GM18870 (cell line): ENCODE results near the gene ANXA10.
"Not testable (repeated sequence)": the region's sequence is repeated elsewhere in the genome, so short reads cannot be mapped to it uniquely, and the experiment has no call there.

Source experiments
- ATAC-seq: cut with Tn5 transposase; IDR thresholded peaks from one replicate; pipeline ENCODE4 v1.9.1; 2021; ENCODE audit warnings: moderate library complexity; ENCODE audit not compliant: unreplicated experiment

The ANXA10 gene

DNA sequence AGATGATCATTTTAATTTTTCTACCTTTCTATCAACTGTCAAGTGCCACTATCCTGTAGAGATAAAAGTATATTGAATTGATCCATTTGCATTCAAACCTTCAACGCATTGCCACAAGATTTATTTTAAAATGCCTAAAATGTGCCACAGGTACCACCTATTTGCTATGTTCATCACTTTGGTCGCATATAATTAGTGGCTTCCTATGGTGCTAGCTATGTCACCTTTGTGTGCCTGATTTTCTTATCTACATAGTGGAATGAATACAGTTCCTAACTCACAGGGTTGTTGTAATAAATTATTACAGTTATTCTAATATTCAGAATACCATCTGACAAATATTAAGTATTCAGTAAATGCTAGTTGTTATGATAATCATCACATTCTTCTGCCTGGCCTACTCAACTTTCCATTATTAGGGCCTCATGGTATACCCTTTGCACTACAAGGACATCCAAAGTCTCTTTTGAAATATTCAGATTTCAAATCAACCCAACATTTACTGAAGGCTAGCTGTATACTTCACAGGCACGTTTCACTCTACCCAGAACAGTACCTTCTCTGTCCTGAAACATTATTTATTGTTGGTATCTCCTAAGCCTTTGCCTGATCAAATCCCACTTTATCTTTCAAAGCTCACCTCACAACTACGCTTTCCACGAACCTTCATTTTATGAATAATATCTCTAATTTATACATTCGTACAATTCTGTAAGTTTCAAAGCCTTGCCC lies 62.4 kb downstream of the ANXA10 start:
- ATAC-seq, result no peak

DNA sequence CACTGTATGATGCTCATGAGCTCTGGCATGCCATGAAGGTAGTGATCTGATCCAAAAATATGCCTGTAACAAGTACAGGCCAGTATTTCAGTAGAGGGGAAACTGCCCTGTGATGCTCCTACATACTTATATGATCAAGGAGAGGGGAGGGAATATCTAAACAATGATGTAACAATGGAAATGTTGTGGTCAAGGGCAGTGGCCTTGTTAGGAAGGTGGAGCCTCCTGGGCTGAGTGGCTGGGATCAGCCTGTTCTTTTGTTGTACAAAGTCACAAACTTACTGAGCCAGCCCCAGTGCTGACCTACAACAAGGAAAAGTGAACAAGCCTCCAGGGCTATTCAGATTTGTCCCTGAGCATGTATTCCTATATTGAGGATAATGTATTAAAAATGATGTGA lies 70.3 kb downstream of the ANXA10 start:
- no peak for ATAC-seq

DNA sequence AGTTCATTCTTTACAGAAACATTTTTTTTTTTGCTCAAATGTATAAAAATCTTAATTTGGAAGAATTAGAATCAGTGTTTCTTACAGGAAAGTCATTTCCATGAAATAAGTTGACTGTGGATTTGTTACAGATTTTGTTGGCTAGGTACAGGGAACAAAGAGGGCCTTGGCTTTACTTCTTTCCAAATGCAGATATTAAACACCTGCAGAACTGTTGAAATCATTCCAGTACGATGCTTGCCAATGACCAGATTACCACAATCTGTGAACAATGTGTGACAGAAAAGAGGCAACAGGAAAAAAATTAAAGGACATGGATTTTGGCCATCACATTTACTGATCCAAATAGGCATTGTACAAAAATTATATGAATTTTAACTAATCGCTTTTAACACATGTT lies 70.8 kb downstream of the ANXA10 start:
- ATAC-seq, result no peak

DNA sequence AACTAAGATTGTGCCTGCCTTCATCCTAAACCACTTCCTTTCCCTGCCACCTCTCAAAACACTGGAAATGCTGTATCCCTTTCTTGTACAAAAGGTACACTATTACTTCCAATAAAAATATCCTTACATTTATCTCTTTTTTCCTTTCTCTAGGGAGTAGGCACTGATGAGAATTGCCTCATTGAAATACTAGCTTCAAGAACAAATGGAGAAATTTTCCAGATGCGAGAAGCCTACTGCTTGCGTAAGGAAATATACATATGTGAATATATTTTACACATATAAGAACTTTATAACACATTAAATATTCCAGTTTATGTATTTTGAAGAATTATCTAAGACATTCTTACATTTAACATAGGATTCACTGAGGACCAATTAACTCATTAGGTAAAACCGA lies 71.7 kb downstream of the ANXA10 start:
- no peak for ATAC-seq

DNA sequence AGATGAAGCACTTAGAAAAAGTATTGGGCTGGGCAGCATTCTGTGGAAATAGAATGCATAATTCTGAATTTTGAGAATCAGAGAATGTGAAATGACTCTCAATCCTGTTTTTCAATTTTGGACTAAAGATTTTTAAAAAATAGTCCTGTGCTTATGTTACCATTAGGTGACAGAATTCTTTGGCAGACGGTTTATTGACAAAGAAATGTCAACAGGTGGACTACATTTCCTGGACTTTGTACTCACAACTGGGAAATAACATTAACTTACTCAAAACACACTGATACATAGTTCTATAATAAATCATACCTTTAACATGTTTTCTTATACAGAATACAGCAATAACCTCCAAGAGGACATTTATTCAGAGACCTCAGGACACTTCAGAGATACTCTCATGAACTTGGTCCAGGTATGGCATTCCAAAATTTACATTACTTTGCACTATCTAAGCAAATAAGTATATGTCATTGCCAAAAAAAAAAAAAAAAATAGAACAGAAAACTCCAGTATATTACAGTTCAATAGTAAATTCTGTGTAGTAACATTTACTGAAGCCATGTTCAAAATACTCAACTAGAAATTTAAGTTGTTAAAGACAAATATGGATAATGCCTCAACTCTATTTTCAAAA lies 72.7 kb downstream of the ANXA10 start:
- no peak for ATAC-seq

DNA sequence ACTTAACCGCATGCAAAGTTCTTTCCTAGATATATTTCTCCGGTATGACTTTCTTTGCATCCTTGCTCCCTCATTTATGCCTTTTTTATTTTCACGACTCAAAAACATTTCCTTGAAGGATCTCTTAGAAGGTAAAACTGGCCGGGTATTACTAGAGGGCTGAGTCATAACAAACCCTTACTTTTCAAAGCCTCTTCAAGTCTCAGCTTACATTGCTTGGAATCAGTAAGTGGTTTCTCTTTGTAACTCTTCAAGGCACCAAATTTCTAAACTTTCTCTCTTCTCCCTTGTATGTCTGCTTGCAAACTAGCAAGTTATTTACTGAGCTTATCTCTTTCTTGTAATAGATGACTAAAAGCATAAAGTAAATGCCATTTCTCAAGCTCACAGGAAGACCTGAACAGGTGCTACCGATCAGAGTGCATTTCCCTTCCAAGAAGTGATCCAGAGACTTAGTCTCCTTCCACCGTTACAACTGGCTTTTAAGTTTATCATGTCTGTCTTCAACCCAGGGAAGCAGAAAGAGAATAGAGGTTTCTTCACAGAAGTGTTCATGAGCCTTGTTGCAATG lies 75.5 kb downstream of the ANXA10 start:
- peak; percentile 87 for ATAC-seq

DNA sequence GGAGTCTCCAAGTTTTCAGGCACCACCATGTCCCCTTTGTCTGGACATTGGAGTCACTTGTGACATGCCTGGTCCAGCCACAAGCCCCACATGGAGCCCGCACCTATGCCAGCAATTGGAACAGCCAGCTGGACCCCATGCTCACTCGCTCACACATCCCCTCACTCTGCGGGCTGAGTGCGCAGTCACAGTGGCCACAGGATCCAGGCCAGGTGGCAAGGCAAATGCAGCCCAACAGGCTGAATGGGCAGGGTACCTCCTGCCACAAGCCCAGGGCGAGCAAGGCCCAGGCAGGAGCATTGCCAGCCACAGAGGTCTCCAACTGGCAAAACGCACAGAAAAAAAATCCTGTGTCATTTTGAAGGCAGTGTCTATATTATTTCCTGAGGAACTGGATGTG lies 82.0 kb downstream of the ANXA10 start:
- ATAC-seq, result no peak

DNA sequence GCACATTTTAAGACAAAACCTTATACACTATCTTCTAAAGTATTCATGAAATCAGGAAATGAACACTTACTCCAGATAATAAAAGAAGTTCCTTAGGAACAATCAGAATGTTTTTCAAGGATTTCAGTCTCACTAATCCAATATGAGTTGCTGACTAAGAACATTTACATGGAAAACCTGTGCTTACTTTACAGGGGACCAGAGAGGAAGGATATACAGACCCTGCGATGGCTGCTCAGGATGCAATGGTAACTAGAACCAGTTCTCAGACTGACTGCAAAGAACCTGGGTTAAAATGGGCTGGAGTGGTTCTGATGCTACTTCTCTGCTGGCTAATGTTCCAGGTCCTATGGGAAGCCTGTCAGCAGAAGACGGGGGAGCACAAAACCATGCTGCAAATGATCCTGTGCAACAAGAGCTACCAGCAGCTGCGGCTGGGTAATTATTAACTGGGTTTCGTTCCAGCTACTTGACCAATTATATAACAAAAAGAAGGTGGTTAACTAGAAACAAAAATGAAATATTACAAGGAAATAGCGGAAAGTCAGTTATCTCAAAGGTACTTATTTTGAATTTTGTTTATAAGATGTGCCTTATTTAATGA lies 85.3 kb downstream of the ANXA10 start:
- no peak for ATAC-seq

DNA sequence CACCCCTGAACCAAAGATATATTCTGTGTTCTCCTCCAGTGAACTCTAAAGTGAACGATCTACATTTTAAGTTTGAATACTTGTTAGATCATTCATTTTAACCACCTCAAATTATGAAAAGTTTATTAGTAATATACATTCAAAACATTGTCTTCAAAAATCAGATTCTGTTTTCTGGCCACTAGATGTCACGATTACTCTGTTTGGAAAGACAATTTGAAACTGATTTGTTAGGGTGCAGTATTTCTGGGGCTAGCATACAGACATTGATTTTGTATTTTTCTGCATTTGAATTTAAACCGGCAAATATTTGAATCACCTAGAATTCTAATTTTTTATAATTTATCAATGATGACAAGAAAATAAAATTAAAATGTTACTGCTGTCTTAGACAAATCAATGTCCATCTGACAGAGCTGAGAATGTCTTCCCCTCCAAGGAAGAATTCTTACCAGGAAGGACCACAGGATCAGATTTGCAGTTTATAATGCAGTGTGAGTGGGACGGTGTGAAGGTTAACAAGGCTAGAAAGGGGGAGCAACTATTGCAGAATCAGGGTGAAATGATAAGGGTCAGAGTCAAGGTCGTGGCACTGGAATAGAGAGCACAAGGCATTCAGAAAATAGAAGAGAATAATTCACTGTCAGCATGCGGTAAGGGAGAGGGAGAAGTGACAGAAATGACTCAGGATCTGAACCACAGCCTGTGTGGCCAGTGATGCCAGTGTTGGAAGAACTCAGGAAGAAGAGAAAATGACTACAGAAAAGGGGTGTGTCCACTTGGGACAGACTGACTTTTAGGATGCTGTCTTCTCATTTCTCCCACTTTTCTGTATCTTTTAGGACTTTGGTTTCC lies 91.6 kb downstream of the ANXA10 start:
- ATAC-seq, result no peak

DNA sequence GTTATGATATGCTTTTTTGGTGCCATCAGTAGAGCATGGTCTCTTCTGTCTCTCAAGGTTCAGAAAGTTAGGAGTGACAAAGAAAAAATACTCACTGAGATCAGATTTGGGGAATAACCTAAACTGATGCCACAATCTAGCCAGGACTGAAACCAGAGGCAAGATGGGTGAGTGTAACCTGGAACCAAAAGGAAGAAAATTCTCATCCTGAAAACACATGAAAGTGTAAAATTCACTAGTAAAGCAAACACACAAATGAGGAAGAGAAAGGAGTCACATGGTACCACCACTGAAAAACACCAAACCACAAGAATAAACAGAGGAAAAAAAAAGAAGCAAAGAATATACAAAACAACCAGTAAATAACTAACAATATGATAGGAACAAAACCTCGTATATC lies 96.4 kb downstream of the ANXA10 start:
- ATAC-seq, result peak; percentile 87

DNA sequence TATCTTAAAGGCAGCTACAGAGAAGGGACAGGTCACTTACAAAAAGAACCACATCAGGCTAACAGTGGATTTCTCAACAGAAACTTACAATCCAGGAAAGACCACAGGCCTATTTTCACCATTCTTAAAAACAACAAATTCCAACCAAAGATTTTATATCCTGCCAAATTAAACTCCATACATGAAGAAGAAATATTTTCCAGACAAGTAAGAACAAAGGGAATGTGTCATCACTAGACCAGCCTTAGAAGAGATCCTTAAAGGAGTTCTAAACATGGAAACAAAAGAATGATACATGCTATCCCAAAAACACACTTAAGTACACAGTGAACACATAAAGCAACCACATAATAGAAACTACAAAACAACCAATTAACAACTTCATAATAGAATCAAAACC lies 105.6 kb downstream of the ANXA10 start:
- ATAC-seq, result no peak

DNA sequence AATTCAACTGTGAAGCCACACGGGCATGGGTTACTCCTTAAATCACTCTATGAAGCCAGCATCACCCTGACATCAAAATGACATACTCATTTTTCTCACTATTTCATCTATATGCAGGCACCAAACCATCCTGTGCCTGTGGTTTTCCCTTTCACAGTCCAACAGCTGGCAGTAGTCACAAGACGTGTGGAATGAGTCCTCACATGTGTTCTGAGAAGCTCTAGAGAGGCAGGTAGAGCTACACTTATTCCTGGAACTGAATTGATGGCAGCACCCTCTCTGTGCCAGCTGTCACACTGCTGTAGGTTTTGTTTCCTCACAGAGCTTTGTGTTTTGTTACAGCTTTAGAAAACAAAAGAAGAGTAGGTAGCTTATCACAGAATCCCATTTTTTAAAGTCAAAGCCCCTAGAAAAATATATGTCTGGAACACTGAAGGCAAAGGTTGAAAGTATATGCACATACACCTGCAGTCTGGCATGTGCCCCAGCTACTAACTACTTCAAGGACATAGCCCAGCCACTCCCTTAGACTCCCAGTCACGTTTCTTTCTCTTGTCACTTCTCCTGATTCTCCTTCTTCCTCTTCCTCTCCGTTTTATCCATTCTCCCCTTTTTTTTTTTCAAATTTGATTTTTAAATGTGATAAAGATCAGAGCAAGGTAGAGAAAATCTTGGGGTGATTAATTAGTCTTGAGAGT lies 107.1 kb downstream of the ANXA10 start:
- ATAC-seq, result peak; percentile 67

DNA sequence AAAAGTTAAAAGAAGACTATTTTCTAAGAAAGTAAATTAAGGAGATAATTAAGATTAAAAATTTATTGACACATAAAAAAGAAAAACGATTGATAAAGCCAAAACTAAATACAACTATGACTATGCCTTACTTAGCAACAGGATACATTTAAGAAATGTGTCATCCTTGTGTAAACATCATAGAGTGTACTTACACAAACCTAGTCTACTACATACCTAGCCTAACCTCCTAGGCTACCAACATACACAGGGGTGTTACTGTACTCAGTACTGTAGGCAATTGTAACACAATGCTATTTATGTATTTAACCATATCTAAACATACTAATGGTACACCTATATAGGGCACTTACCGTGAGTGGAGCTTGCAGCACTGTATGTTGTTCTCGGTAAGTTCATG lies 108.3 kb downstream of the ANXA10 start:
- no peak for ATAC-seq

DNA sequence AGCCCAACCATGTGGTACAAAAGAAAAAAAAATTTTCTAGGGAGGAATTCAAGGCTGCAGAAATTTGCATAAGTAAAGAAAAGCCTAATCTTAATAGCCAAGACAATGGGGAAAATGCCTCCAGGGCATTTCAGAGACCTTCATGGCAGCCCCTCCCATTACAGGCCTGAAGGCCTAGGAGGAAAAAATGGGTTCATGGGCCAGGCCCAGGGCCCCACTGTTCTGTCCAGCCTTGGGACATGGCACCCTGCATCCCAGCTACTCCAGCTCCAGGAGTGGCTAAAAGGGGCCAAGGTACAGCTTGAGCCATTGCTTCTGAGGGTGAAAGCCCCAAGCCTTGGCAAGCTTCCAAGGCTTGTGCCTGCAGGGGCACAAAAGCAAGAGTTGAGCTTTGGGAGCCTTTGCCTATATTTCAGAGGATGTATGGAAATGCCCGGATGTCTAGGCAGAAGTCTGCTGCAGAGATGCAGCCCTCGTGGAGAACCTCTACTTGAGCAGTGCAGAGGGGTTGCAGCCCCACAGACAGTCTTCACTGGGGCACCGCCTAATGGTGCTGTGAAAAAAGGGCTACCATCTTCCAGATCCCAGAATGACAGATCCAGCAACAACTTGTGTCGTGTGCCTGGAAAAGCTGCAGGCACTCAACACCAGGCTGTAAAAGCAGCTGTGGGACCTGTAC lies 111.0 kb downstream of the ANXA10 start:
- no peak for ATAC-seq

DNA sequence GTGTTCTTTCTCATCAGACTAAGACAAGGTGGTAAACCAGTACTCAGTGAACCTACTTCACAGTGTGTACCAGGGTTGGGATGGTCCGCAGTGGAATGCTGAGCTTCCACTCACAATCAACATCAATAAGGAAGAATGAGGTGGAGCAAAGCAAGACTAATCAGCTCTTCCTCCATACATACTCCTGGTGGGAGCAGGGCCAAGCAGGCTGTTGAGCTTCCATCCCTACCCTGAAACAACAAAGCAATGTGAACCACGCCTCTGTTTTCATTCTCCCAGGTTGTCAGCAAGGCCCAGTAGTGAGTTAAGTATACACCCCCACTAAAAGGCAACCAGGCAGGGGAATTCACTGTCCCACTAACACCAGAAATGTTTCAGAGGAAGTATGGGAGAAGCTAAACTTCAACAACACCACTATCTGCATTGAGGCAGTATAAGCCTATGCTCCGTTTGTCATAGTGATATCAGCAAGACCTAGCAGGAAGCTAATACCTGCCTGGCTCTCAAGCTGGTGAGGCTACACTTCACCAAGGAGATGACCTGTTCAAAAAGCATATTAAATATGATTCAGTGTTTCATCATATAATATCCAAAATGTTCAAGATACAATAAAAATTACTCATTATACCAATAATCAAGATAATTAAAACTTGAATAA lies 116.7 kb downstream of the ANXA10 start:
- ATAC-seq, result no peak

DNA sequence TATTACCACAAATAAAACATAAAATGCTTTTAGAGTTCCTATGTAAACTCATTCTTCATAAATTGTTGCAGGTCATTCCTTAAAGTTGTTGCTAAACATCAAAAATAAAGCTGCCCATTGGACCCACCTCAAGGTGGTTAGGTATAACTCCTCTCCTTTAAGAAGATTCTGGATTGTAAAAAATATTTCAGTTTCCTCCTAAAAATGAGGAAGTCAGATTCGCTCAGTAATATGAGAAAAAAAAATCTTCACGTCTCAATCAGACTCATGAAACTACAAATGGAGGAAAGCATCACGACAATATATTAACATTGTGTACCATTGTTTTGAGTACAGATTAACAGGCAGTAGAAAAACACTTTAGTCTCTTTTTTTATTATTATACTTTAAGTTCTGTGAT lies 120.3 kb downstream of the ANXA10 start:
- ATAC-seq, result no peak

DNA sequence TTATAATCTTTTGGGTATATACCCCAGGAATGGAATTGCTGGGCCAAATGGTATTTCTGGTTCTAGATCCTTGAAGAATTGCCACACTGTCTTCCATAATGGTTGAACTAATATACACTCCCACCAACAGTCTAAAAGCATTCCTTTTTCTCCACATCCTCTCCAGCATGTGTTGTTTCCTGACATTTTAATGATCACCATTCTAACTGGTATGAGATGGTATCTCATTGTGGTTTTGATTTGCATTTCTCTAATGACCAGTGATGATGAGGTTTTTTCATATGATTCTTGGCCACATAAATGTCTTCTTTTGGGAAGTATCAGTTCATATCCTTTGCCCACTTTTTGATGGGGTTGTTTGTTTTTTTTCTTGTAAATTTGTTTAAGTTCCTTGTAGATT lies 121.2 kb downstream of the ANXA10 start:
- ATAC-seq, result not testable (repeated sequence)

DNA sequence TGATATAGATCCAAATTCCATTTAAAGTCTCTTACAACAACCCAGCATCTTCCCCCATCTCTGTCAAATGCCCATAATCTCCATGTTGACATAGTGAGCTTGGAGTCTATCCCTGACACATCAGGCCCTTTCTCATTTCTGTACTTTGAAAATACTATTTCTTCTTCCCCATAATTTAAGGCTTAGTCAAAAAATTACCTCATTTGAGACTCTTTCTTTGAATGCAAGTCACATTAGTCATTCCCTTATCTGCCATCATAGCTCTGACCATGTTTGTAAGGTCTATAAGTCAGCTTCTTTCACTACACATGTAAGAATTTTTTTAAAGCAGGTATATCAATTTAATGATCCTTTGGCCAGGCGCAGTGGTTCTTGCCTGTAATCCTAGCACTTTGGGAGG lies 126.3 kb downstream of the ANXA10 start:
- ATAC-seq, result no peak

DNA sequence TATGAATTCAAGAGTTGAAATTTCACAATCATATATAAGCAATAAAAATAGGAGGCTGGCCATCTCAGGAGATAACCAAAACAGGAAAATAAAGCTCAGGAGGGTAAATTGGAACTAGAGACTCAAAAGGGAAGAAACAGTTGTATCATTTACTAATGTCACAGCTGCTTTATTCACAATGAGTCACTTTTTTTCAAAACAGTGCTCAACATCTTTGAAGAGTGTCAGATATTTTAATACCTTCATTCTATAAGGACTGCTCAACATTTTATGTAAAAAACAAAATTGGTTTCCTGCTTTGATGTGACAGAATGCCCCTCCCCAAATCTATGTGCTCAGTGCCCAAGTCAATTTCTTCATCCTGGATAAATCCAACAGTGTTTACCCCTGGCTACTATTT lies 128.6 kb downstream of the ANXA10 start:
- ATAC-seq, result no peak

DNA sequence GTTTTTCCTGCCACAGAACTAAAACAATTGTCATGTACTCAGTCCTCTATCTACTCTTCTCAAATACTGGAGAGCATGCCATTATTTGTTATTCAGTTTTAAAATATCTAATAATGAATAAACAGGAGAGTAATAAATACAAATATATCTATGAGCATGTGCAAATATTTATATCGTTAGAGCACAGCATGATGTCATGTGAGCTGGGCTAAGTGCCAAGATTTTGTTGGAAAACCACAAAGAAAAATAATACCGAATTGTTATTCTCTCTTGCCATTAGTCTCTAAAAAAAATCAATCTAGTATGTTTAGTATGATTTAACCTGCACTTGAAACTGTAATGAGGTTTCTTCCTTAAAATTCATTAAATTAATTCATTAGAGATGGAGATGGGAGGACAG lies 129.0 kb downstream of the ANXA10 start:
- no peak for ATAC-seq
